Measurements from ENCODE around the gene LIF. TPM values are rescaled to one million over a fixed set of nuclear protein-coding genes. Genes with fewer than 3 reads are reported as not detected.
A peak's percentile ranks its signal among the peaks of the same experiment; 100 is the strongest.

Gene LIF
- total RNA-seq, 1 donor from 2014 or later: not detected

- intact Hi-C loops (cut with DNase I): no loop called here
- Histone ChIP-seq H3K27ac (peak overlapping the region; percentile 75 to 85), H3K4me3 (peak overlapping the region in 1 of 2 donors; percentile 47), H3K36me3 (no peaks in the 10 kb centered on the region), H3K27me3 (no peaks in the 10 kb centered on the region), H3K9me3 (no peaks in the 10 kb centered on the region), H3K4me1 (peaks cover 14 to 17% of the 10 kb centered on the region in 2 donors)
- no peak for DNase-seq (ENCODE audit: low spot score in 2 of 2)
- no peak for TF ChIP-seq CTCF (IDR thresholded peaks at IDR 0.05)
Observed at GRCh38 chr22:30196880-30197336, 49.7 kb downstream of the LIF start.

- no peak for TF ChIP-seq CTCF (IDR thresholded peaks at IDR 0.05)
- Histone ChIP-seq H3K9me3 (no peaks in the 10 kb centered on the region), H3K4me3 (peak overlapping the region in 1 of 2 donors; percentile 47), H3K27ac (peak overlapping the region; percentile 75 to 85), H3K27me3 (no peaks in the 10 kb centered on the region), H3K4me1 (peaks cover 14 to 17% of the 10 kb centered on the region in 2 donors), H3K36me3 (no peaks in the 10 kb centered on the region)
- intact Hi-C loops (cut with DNase I): no loop called here
- peak; percentile 62 to 91 for DNase-seq (ENCODE audit: low spot score in 2 of 2)
Observed at GRCh38 chr22:30196141-30196879, 50.2 kb downstream of the LIF start.

GRCh38 chr22:30195245-30196140, 51.1 kb downstream of the LIF start:
- peaks cover 14 to 17% of the 10 kb centered on the region in 2 donors for H3K4me1 ChIP-seq
- no peaks in the 10 kb centered on the region for H3K27me3 ChIP-seq
- no peak for TF ChIP-seq CTCF (IDR thresholded peaks at IDR 0.05)
- H3K36me3 ChIP-seq: no peaks in the 10 kb centered on the region
- H3K4me3 ChIP-seq: peak overlapping the region in 1 of 2 donors; percentile 47
- H3K27ac ChIP-seq: peak overlapping the region; percentile 75 to 85
- no peaks in the 10 kb centered on the region for H3K9me3 ChIP-seq
- no peak for DNase-seq (ENCODE audit: low spot score in 2 of 2)
- intact Hi-C loops (cut with DNase I): no loop called here

GRCh38 chr22:30193031-30193775, 53.4 kb downstream of the LIF start:
- Histone ChIP-seq H3K9me3 (no peaks in the 10 kb centered on the region), H3K4me1 (peaks cover 14 to 17% of the 10 kb centered on the region in 2 donors), H3K36me3 (no peaks in the 10 kb centered on the region), H3K27me3 (no peaks in the 10 kb centered on the region), H3K27ac (no peak overlapping the region), H3K4me3 (no peak overlapping the region)
- no peak for TF ChIP-seq CTCF (IDR thresholded peaks at IDR 0.05)
- intact Hi-C loops (cut with DNase I): no loop called here
- no peak for DNase-seq (ENCODE audit: low spot score in 2 of 2)

GRCh38 chr22:30192427-30192826, 54.1 kb downstream of the LIF start:
- Histone ChIP-seq H3K9me3 (no peaks in the 10 kb centered on the region), H3K27ac (no peak overlapping the region), H3K36me3 (no peaks in the 10 kb centered on the region), H3K27me3 (no peaks in the 10 kb centered on the region), H3K4me3 (no peak overlapping the region), H3K4me1 (peaks cover 14 to 17% of the 10 kb centered on the region in 2 donors)
- intact Hi-C loops (cut with DNase I): no loop called here
- DNase-seq (ENCODE audit: low spot score in 2 of 2): no peak
- no peak for TF ChIP-seq CTCF (IDR thresholded peaks at IDR 0.05)

Data from ascending aorta (tissue), 2 donors.